Fibroblast of upper back skin (primary cell): ENCODE measurements around the gene H6PD.
A peak's percentile ranks its signal among the peaks of the same experiment; 100 is the strongest.

Experiments used
- DNase-seq: peaks from one replicate; pipeline ENCODE4 v3.0.0-alpha.2; 2013

H6PD gene

DNA sequence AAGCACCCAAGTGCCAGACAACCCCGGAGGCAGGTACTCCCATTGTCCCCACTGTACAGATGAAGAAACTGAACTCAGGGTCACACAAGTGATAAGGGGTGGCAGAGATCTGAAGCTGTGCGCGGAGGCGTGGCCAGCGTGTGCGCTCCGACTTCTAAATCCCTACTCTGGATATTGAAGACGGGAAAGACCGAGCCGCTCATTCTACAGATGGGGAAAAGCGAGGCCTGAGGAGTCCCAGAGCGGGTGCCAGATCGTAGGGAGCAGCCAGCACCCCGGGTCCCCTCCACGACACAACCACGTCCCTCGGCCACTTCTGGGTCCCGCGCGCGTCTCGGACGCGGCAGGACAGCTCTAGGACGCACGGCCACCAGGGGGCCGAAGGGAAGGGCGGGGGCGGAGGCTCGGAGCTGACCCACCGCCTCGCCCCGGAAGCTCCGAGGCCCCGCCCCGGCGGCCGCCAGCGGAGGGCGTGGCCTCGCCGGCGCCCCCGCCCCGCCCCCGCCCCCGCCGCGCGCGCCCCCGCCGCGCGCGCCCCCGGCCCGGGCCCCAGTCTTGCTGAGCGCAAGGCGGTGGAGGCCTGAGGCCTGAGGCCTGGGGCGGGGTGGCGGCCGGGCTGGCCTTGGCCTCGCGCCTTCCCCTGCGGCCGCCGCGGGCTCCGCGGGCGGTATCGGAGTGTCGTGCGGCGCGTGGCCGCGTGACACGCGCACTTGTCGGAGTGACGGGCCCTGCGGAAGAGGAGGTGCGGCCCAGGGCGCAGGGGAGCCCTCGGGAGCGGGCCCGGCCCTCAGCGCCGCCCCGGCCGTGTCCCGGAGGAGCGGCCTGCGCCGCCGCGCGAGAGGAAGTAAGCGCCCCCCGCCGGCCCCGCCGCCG, at the start of gene H6PD:
Gene H6PD (plus strand): TSS at position 552 of the 873 bp plus-strand sequence. CDS start 10,161 bp downstream, outside the sequence.
- peak; percentile 73 for DNase-seq

DNA sequence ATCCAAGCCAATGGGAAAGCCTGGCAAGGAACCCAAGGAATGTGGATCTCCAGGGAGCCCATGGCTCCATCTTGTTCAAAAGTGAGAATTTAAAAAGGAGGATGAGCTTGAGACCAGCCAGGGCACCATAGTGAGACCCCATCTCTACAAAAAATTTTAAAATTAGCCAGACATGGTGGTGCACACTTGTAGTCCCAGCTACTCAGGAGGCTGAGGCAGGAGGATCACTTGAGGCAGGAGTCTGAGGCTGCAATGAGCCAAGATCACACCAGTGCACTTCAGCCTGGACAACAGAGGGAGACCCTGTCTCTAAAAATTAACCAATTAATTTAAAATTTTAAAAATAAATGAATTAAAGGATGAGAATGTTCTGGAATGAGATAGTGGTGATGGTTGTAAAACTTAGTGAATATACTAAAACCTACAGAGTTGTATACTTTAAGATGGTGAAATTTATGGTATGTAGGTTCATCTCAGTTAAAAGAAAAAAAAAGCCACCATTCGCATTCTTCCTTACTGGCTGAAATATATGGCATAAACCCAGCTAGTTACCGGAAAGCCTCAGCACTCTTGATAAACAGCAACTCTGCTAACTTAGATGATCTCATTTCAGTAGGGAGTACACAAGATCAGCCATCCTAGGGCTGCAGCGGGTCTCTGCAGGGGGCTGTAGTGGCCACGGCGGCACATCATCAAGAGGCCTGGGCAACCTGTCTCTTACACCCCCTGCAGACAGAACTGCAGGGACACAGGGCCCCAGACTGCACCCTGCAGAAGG, 48.3 kb upstream of the H6PD start:
- peak; percentile 64 for DNase-seq

DNA sequence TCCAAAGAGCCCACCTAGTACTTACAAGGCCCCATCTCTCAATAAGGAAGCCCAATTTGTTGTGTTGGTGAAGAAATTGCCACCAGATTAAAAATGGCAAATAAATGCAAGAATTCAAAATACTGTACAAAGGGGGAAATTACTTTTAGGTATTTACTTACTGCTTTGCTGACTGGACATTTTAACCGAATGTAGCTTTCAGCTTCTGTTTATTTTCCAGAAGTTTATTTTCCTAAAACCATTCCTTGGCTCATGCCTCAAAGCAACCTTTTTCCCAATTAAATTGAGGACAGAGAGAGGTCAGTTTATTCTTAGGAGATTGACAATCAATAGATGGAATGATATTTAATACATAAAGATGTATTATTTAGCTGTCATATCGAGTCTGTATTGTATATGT, 47.6 kb upstream of the H6PD start:
- DNase-seq, result no peak

- DNase-seq, result no peak
Observed at GRCh38 chr1:9190234-9190633, 44.3 kb upstream of the H6PD start.

DNA sequence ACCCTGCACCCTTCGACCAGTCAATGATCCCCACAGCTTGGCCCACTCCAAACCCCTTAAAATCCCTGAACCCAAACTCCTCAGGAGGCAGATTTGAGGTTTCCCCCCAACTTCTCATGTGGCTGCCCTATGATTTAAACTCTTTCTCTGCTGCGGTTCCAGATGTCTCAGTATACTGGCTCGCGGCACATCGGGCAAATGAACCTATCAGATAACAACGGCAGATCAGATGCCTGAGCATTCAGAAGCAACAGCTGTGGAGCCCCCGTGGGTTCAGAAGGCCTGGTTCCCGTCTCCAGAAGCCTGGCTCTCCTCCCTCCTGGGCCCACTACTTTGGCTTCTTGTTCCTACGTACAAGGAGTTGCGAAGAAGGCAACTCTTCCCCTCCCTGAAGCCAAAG, 43.3 kb upstream of the H6PD start:
- no peak for DNase-seq

- DNase-seq, result no peak
Observed at GRCh38 chr1:9192578-9193232, 41.9 kb upstream of the H6PD start.

DNA sequence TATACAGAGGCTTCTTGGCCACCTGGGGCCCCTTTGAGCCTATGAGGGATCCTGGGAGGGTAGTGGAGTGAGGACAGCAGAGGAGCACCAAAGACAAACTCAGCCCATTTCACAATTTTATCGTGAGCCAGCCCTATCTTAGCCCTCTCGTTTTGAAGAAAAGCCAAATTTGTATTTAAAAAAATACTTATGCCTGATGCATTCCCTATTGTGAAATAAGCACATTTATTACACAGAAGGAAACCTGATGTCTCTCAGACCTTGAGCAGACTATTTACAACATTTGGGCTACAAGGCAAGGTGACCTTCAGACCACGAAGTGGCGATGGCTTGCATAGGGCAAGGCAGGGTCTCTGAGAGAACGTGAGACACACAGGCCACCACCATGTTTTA, 41.3 kb upstream of the H6PD start:
- DNase-seq, result peak; percentile 20

- DNase-seq, result no peak
Observed at GRCh38 chr1:9194024-9194423, 40.5 kb upstream of the H6PD start.

GRCh38 chr1:9195651-9196050, 38.9 kb upstream of the H6PD start:
- DNase-seq, result no peak

GRCh38 chr1:9196129-9197040, 38.2 kb upstream of the H6PD start:
- peak; percentile 86 for DNase-seq

DNA sequence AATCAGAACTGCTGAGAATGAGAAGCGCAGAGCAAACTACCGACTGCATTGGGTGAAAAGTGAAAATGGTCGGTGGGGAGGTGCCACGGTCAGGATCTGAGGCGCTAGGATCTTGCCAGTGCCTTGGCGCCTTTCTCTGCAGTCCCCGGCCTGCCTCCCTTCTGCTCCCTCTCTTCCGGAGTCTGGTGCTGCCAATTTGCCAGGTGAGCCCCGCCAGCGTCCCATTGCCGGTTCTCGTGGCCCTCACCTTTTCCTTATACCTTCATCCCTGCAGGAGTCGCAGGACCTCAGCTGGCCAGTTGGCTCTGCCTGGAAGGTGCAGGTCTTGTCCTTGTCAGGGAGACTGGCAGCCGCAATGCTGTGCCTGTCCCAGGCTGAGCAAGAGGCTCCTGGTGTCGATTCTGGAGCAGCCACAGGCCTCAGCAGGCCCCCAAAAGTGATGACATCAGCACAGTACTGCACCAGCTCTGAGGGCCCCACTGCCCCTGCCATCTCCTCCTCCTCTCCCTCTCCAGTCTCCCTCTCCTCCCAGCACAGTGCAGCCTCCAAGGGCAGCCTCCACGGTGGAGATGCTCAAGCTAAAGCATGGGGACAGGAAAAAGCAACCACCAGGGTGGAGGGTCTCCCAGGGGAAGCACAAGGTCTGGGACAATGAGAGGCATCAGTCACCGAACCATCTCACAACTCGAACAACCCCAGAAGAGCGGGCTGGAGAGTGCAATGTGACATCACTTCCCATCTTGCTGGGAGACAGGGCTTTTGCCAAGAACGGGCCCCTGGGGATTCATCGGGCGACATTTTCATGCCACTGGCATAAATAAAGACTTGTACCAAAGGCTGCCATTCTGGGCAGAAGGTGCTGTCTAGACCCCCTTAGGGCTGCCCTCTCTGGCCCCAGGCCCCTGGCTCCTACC, 37.1 kb upstream of the H6PD start:
- DNase-seq, result no peak

- DNase-seq, result peak; percentile 35
Observed at GRCh38 chr1:9198538-9199361, 35.8 kb upstream of the H6PD start.

GRCh38 chr1:9200441-9200840, 34.1 kb upstream of the H6PD start:
- peak; percentile 60 for DNase-seq

- DNase-seq, result peak; percentile 66
Observed at GRCh38 chr1:9201401-9202239, 33.0 kb upstream of the H6PD start.

DNA sequence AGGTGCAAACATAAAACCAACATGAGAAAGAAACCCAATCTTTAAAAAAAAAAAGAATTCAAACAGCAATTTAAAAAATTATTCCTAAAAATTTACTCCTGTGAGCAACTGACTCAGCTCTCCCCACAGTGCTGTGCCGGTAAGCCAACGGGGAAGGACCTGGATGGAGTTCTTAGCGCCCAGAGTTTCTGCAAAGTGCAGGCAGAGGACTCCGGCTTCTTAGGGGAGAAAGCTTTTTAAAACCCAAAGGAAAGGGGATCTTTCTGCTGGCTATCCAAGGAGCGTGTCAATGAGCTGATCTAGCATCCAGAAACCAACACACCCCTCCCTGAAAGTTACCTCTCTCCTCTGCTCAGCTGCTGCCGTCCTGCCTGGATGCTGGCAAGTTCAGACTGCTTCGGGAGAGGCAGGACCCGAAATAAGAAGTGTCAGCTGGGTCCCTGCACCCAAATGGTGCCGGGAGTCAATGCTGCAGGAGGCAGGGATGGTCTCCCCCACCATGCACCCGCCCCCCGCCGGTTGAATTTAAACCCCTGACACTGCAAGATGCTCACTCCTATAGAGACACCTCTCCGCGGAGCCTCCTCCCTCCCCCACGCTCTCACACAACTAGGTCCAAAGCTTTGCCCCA, 32.2 kb upstream of the H6PD start:
- no peak for DNase-seq

DNA sequence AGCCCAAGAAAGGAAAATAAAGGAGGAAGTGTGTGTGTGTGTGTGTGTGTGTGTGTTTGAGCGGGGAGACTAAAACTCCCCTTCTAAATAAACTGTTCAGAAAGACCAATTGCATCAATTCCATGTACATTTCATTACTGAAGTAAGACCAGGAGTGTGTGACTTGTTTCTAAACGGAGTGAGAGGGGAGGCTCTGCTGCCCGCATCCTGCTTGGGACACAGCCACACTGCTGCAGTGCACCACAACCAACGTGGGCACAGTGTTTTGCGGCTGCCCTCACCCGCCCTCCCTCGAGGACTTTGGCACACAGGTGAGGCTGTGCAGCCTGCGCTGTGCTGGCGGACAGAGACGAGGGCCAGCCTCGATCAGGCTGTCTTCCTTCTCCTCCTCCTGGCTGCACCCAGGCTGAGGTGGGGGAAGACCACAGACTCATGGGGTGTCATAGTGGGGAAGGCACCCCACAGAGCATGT, 31.0 kb upstream of the H6PD start:
- DNase-seq, result no peak

GRCh38 chr1:9204156-9204720, 30.3 kb upstream of the H6PD start:
- DNase-seq, result no peak

DNA sequence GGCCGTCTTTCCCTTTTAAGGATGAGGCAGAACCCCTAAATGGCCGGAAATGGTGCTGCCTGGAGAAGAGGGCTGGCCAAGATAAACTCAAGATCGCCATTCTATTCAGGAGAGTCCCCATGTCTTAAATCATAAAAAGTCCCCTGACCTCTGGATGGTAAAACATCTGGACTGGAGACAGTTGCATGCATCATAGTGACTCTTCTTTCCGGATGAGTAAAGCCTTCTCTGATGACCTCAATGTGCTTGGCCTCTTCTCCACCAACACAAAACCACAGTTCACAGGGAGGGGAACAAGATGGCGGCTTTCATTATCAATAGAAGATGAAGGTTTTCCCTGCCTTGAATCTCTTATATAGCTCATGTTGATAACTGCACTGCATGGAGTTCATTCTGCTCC, 27.5 kb upstream of the H6PD start:
- peak; percentile 51 for DNase-seq
